ENCODE data around the gene ARAP2.

- TF ChIP-seq MAX (IDR thresholded peaks at IDR 0.05; ENCODE audit: insufficient read depth, insufficient read length) (no peak), GATA2 (IDR thresholded peaks at IDR 0.05; ENCODE audit: insufficient read depth, insufficient read length, low read depth, low read length) (no peak), CTCF (IDR thresholded peaks at IDR 0.05; ENCODE audit: extremely low read depth in 1 of 2, insufficient read depth in 1 of 2, low read depth in 1 of 2, low read length in 2 of 2) (no peak), MYC (IDR thresholded peaks at IDR 0.05; ENCODE audit: low read depth, low read length) (no peak), POLR2A (IDR thresholded peaks at IDR 0.05; ENCODE audit: low read depth, low read length) (no peak), FOS (IDR thresholded peaks at IDR 0.05; ENCODE audit: borderline replicate concordance, insufficient read depth, low read length) (no peak), POLR2AphosphoS5 (IDR thresholded peaks at IDR 0.05; ENCODE audit: insufficient read depth, low read depth, low read length) (no peak)
Observed at GRCh38 chr4:36123906-36124305, 120.4 kb downstream of the ARAP2 start.

Data from endothelial cell of umbilical vein (primary cell).